PC-3 (cell line): ENCODE data around the gene COX6B1. TPM values are rescaled to one million over a fixed set of nuclear protein-coding genes. Genes with fewer than 3 reads are reported as not detected.

Source experiments
- ATAC-seq: fragments of 200-7000 bp; cut with Tn5 transposase; 2 replicates; pipeline ENCODE4 v1.9.1; 2020; ENCODE audit warnings: mild to moderate bottlenecking, moderate library complexity
- BruUV-seq: library from RNA; stranded (reverse); fragments of 400-500 nt; replicated peaks from 2 replicates; lab custom pipeline; 2021; lab: Mats Ljungman, UMichigan
- CTCF ChIA-PET: fragments of 300-600 bp; sonication (Branson Sonifier 250); formaldehyde crosslinking; loops from one replicate; lab custom pipeline; 2022; ENCODE audit warnings: antibody characterized with exemption; lab: Charles Lee
- POLR2A ChIA-PET: fragments of 300-600 bp; sonication (Branson Sonifier 250); formaldehyde crosslinking; loops from one replicate; lab custom pipeline; 2022; ENCODE audit warnings: antibody characterized with exemption; ENCODE audit not compliant: unreplicated experiment; lab: Charles Lee
- DNase-seq: peaks from one replicate; pipeline ENCODE4 v3.0.0-alpha.2; 2015
- H2AFZ ChIP-seq: fragments of 300-600 bp; sonication (generic); 2 replicates; pipeline ENCODE4 v1.6.0; 2016; ENCODE audit warnings: antibody characterized with exemption, low read length
- H3F3A ChIP-seq: fragments of 300-600 bp; sonication (generic); one replicate; pipeline ENCODE4 v1.6.0; 2017; ENCODE audit warnings: antibody characterized with exemption, low read length, control low read depth, mild to moderate bottlenecking; ENCODE audit not compliant: unreplicated experiment
- H3K27ac ChIP-seq: fragments of 300-600 bp; sonication (generic); 2 replicates; pipeline ENCODE4 v1.5.1; 2016; ENCODE audit warnings: mild to moderate bottlenecking, low read length
- H3K27me3 ChIP-seq: fragments of 300-600 bp; sonication (generic); 2 replicates; pipeline ENCODE4 v1.6.1; 2016; ENCODE audit warnings: low read length, mixed read lengths
- H3K36me3 ChIP-seq: fragments of 300-600 bp; sonication (generic); 2 replicates; pipeline ENCODE4 v1.6.1; 2016; ENCODE audit warnings: low read depth, mixed run types, low read length, mixed read lengths
- H3K4me1 ChIP-seq: fragments of 300-600 bp; sonication (generic); 2 replicates; pipeline ENCODE4 v1.5.1; 2016; ENCODE audit warnings: low read length; ENCODE audit not compliant: insufficient read depth
- H3K4me2 ChIP-seq: fragments of 300-600 bp; sonication (generic); 2 replicates; pipeline ENCODE4 v1.6.0; 2016; ENCODE audit warnings: low read length
- H3K4me3 ChIP-seq: fragments of 300-600 bp; sonication (generic); 2 replicates; pipeline ENCODE4 v1.5.1; 2016; ENCODE audit warnings: mild to moderate bottlenecking, low read length, mixed read lengths
- H3K79me2 ChIP-seq: fragments of 300-600 bp; sonication (generic); 2 replicates; pipeline ENCODE4 v1.6.1; 2017; ENCODE audit warnings: low read length, mixed read lengths
- H3K9ac ChIP-seq: fragments of 300-600 bp; sonication (generic); 2 replicates; pipeline ENCODE4 v1.6.0; 2016; ENCODE audit warnings: mild to moderate bottlenecking, low read length
- H3K9me2 ChIP-seq: fragments of 300-600 bp; sonication (generic); replicated peaks from 2 replicates; pipeline ENCODE4 v1.6.1; 2016; ENCODE audit warnings: mixed run types, low read length, mixed read lengths
- H3K9me3 ChIP-seq: fragments of 300-600 bp; sonication (generic); 2 replicates; pipeline ENCODE4 v1.6.1; 2016; ENCODE audit warnings: low read length, mixed read lengths
- H4K20me1 ChIP-seq: fragments of 300-600 bp; sonication (generic); 2 replicates; pipeline ENCODE4 v1.6.1; 2016; ENCODE audit warnings: low read length, mixed read lengths
- CTCF ChIP-seq: fragments of 300-600 bp; sonication (generic); conservative IDR thresholded peaks from 2 replicates; pipeline ENCODE4 v1.5.1; 2017; ENCODE audit warnings: antibody characterized with exemption, low read depth, mild to moderate bottlenecking, low read length
- EZH2 ChIP-seq: fragments of 300-600 bp; sonication (generic); IDR thresholded peaks from one replicate; pipeline ENCODE4 v1.6.1; 2017; ENCODE audit warnings: antibody characterized with exemption, mild to moderate bottlenecking, low read length; ENCODE audit not compliant: unreplicated experiment
- EZH2phosphoT487 ChIP-seq: fragments of 300-600 bp; sonication (generic); IDR thresholded peaks from 2 replicates; pipeline ENCODE4 v1.6.1; 2018; ENCODE audit warnings: mild to moderate bottlenecking, antibody characterized with exemption, low read length, borderline replicate concordance
- intact Hi-C: fragments of 100-400 bp; cut with micrococcal nuclease; formaldehyde crosslinking; loops from 2 replicates; pipeline ENCODE4 v1.9.0; 2023
- total RNA-seq: library from RNA; depleted of rRNA; stranded (reverse); fragments of >200 nt; gene quantifications from 2 replicates; pipeline ENCODE4 v1.2.3, GENCODE V29; 2014

COX6B1 gene
- total RNA-seq, 1 experiment from 2014 or later, result 563 TPM

GRCh38 chr19:35643255-35644205 lies 4.6 kb upstream of the COX6B1 start:
- Histone ChIP-seq H3K9ac (peak overlapping the region; percentile 66), H3K4me3 (peak overlapping the region; percentile 74), H3K9me3 (no peaks in the 10 kb centered on the region), H3K9me2 (no peaks in the 10 kb centered on the region), H3K4me1 (peaks cover 11% of the 10 kb centered on the region; the same call in 1 of the 2 replicates), H3K27me3 (no peaks in the 10 kb centered on the region), H3K27ac (peak overlapping the region; percentile 47), H3F3A (no peaks in the 10 kb centered on the region), H3K4me2 (peak overlapping the region; percentile 98), H3K36me3 (no peaks in the 10 kb centered on the region), H4K20me1 (no peaks in the 10 kb centered on the region), H2AFZ (peak overlapping the region; percentile 98), H3K79me2 (peaks cover 4% of the 10 kb centered on the region)
- ChIA-PET POLR2A (no interaction called here), CTCF (interaction anchor here (0.6 kb wide), 1 partner anchor 149 kb away, joined by 5 read pairs; no protein-coding TSS in a partner anchor)
- ATAC-seq, result peak; percentile 49
- intact Hi-C loops, result loop anchor here (5.0 kb wide), 1 partner anchor 131 kb away; the partner anchor contains the start of gene DMKN
- DNase-seq, result peak; percentile 72
- TF ChIP-seq EZH2phosphoT487 (no peak), CTCF (no peak), EZH2 (no peak)
- BruUV-seq, result no TSS peak

DNA sequence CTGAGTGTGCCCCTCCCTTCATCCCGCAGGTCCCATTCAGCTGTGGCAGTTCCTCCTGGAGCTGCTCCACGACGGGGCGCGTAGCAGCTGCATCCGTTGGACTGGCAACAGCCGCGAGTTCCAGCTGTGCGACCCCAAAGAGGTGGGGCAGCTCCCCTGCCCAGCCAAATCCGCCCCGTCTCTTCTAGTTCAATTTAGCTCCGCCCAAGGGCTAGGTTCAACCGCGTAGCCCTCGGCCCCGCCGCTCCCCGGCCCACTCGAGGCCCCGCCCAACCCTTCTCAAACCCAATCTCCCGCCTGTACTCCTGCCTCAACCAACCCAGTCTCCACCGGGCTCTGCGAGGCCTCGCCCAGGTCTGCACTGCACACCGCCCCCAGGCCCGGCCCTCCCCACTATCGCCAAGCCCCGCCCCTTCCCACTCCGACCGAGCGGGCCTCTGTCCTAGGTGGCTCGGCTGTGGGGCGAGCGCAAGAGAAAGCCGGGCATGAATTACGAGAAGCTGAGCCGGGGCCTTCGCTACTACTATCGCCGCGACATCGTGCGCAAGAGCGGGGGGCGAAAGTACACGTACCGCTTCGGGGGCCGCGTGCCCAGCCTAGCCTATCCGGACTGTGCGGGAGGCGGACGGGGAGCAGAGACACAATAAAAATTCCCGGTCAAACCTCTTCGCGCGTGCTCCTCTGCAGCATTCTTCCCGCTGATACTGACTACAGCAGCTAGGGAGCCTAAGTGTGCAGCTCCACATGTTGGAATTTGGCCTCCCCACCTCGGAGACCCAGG lies 3.7 kb upstream of the COX6B1 start:
- H3K9me3 ChIP-seq, result no peaks in the 10 kb centered on the region
- H3K27me3 ChIP-seq, result no peaks in the 10 kb centered on the region
- peak; percentile 81 for ATAC-seq
- H3K27ac ChIP-seq, result no peak overlapping the region; the same call in 1 of the 2 replicates
- ChIA-PET POLR2A (interaction anchor here (0.6 kb wide), 1 partner anchor 18 kb away, joined by 4 read pairs; no protein-coding TSS in a partner anchor), CTCF (interaction anchor here (0.5 kb wide), 1 partner anchor 58 kb away, joined by 3 read pairs; no protein-coding TSS in a partner anchor)
- peak overlapping the region; percentile 74 for H3K4me3 ChIP-seq
- DNase-seq, result peak; percentile 91
- H3K9ac ChIP-seq, result peak overlapping the region; percentile 66; the same call in 1 of the 2 replicates
- H2AFZ ChIP-seq, result peak overlapping the region; percentile 98
- no TSS peak for BruUV-seq
- intact Hi-C loops, result loop anchor here (5.0 kb wide), 1 partner anchor 132 kb away; the partner anchor contains the start of gene DMKN
- peaks cover 11% of the 10 kb centered on the region; the same call in 1 of the 2 replicates for H3K4me1 ChIP-seq
- H4K20me1 ChIP-seq, result no peaks in the 10 kb centered on the region
- no peaks in the 10 kb centered on the region for H3F3A ChIP-seq
- H3K79me2 ChIP-seq, result peaks cover 13% of the 10 kb centered on the region
- H3K4me2 ChIP-seq, result peak overlapping the region; percentile 98
- H3K36me3 ChIP-seq, result no peaks in the 10 kb centered on the region
- no peaks in the 10 kb centered on the region for H3K9me2 ChIP-seq
- TF ChIP-seq EZH2phosphoT487 (no peak), EZH2 (no peak)
